ENCODE measurements around the gene USP40.
"Not testable (repeated sequence)": the region's sequence is repeated elsewhere in the genome, so short reads cannot be mapped to it uniquely, and the experiment has no call there.

USP40 gene

GRCh38 chr2:233566141-233566956 lies at the start of gene USP40:
Gene USP40, minus strand, starts transcription at chr2:233566782. Its CDS starts 1,228 bp downstream, at chr2:233565554.
- no peak for DNase-seq

- no peak for DNase-seq
These were observed 44.7 kb upstream of the USP40 start for GRCh38 chr2:233611284-233611683.

GRCh38 chr2:233605680-233606079 lies 39.1 kb upstream of the USP40 start:
- DNase-seq = no peak

GRCh38 chr2:233604826-233605225 lies 38.2 kb upstream of the USP40 start:
- DNase-seq = no peak

GRCh38 chr2:233603520-233603919 lies 36.9 kb upstream of the USP40 start:
- no peak for DNase-seq

GRCh38 chr2:233602076-233602475 lies 35.5 kb upstream of the USP40 start:
- no peak for DNase-seq

GRCh38 chr2:233600386-233600785 lies 33.8 kb upstream of the USP40 start:
- DNase-seq = no peak

- no peak for DNase-seq
These were observed 32.4 kb upstream of the USP40 start for GRCh38 chr2:233598952-233599351.

- DNase-seq = no peak
These were observed 30.9 kb upstream of the USP40 start for GRCh38 chr2:233597522-233597921.

GRCh38 chr2:233593201-233593600 lies 26.6 kb upstream of the USP40 start:
- DNase-seq = no peak

GRCh38 chr2:233592706-233593105 lies 26.1 kb upstream of the USP40 start:
- not testable (repeated sequence) for DNase-seq

GRCh38 chr2:233588400-233588799 lies 21.8 kb upstream of the USP40 start:
- DNase-seq = no peak

- no peak for DNase-seq
These were observed 17.6 kb upstream of the USP40 start for GRCh38 chr2:233584210-233584609.

GRCh38 chr2:233583217-233583965 lies 16.8 kb upstream of the USP40 start:
- not testable (repeated sequence) for DNase-seq

- DNase-seq = not testable (repeated sequence)
These were observed 10.8 kb upstream of the USP40 start for GRCh38 chr2:233577341-233577740.

GRCh38 chr2:233572468-233572867 lies 5.9 kb upstream of the USP40 start:
- no peak for DNase-seq

GRCh38 chr2:233571462-233571861 lies 4.9 kb upstream of the USP40 start:
- DNase-seq = no peak

GRCh38 chr2:233571001-233571400 lies 4.4 kb upstream of the USP40 start:
- no peak for DNase-seq

GRCh38 chr2:233565685-233566140 lies 869 bp downstream of the USP40 start:
- no peak for DNase-seq

- no peak for DNase-seq
These were observed 2.7 kb downstream of the USP40 start for GRCh38 chr2:233563663-233564430.

GRCh38 chr2:233556881-233557736 lies 9.5 kb downstream of the USP40 start:
- DNase-seq = no peak

GRCh38 chr2:233553366-233553765 lies 13.2 kb downstream of the USP40 start:
- no peak for DNase-seq
